Dedifferentiated amniotic fluid mesenchymal stem cell (primary cell): ENCODE measurements around the gene NFIA.
"Not testable (repeated sequence)": the region's sequence is repeated elsewhere in the genome, so short reads cannot be mapped to it uniquely, and the experiment has no call there.

Experiments
- DNase-seq: peaks from one replicate; pipeline ENCODE4 v3.0.0-alpha.2; 2016; ENCODE audit errors: extremely low spot score

The NFIA gene

DNA sequence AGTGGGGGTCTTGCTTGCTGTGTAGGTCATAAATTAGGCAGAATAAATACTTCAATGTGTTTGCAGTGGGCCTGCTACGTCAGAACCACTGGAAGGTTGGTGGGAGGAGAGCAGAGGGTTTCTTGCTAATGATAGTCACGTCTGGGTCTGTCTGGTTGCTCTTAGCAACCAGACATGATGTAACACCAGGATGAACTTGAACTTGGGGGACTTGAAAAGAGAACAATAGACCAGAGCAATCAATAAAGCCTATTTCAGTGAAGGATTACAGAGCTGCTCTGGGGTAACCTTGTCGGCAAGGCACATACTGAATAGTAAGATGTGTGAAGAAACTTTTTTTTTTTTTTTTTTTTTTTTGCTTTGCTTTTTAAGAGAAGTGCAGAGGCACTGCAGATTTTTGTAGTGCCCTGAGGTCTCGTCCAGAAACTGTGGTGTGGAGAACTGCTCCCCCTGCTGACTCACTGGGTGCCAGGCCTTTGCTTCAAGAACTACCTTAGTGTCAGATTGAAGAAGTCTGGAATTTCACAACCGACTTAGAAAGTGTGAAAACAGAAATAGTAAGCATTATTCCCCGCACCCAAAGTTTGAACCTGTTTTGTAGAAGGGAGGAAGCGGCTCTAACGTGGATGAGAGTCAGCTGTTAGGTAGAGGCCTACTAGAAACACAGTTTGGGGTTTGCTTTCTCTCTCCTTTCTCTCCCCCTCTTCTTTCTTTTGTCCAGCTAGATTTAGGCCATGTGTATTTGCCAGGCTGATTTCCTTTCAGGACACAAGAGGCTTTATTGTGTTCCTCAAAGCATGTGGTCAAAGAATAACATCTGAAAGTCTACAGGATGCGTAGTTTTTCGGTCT, 371.0 kb downstream of the NFIA start:
- DNase-seq: peak; percentile 94

GRCh38 chr1:61455400-61455799, 373.0 kb downstream of the NFIA start:
- DNase-seq: no peak

- DNase-seq: no peak
These were observed 375.2 kb downstream of the NFIA start for GRCh38 chr1:61457526-61458040.

GRCh38 chr1:61459345-61459744, 377.0 kb downstream of the NFIA start:
- DNase-seq: no peak

- DNase-seq: no peak
These were observed 377.8 kb downstream of the NFIA start for GRCh38 chr1:61460191-61460590.

DNA sequence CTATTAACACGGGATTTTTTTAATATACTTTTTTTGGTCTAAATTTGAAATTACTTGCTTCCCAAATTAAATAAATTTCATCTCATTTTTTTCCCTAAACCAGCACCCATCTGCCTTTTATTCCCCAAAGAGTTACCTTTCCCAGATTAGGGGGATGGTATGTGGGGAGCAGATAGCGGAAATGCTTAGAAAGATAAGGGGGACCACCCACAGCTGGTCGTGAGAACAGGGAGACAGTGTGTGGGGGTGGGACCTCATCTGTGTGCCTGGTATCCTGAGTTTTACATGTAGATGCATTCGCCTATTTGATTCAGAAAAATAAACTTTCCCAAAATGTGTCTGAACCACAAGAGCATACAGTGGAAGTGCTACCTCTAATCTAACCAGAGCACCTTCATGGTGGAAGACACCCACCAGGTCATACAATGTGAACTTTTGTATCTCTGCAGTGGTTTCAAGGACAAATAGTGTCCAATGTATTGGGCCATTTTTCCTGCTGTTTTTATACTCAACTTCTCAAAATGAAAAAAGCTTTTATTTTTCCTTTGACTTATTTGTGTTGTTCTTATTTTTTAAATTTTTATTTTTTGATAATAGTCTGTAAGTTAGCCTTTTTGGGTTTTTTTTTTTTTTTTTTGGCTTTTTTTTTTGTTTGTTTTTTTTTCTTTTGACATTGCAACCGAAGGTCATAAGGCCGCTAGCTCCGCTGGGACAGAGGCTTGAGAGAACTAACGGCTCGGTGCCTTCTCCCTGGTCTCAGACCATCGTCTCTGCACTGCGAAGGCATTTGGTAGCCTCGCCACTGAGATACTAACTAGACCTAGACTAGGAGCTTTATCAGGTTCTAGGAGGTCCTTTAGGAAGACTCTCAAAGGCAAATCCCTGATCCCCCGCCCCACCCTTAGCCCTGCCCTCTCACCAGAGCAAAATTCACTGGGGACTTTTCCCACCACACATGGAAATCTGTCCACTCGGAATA, 379.3 kb downstream of the NFIA start:
- no peak for DNase-seq

- no peak for DNase-seq
These were observed 380.3 kb downstream of the NFIA start for GRCh38 chr1:61462628-61463027.

- DNase-seq: no peak
These were observed 380.9 kb downstream of the NFIA start for GRCh38 chr1:61463220-61463619.

- not testable (repeated sequence) for DNase-seq
These were observed 385.5 kb downstream of the NFIA start for GRCh38 chr1:61467836-61468235.

- no peak for DNase-seq
These were observed 387.0 kb downstream of the NFIA start for GRCh38 chr1:61469365-61469764.

- no peak for DNase-seq
These were observed 390.5 kb downstream of the NFIA start for GRCh38 chr1:61472876-61473275.

GRCh38 chr1:61474269-61474817, 392.0 kb downstream of the NFIA start:
- DNase-seq: no peak

- DNase-seq: no peak
These were observed 392.6 kb downstream of the NFIA start for GRCh38 chr1:61474963-61475362.

GRCh38 chr1:61477301-61477700, 394.9 kb downstream of the NFIA start:
- no peak for DNase-seq

DNA sequence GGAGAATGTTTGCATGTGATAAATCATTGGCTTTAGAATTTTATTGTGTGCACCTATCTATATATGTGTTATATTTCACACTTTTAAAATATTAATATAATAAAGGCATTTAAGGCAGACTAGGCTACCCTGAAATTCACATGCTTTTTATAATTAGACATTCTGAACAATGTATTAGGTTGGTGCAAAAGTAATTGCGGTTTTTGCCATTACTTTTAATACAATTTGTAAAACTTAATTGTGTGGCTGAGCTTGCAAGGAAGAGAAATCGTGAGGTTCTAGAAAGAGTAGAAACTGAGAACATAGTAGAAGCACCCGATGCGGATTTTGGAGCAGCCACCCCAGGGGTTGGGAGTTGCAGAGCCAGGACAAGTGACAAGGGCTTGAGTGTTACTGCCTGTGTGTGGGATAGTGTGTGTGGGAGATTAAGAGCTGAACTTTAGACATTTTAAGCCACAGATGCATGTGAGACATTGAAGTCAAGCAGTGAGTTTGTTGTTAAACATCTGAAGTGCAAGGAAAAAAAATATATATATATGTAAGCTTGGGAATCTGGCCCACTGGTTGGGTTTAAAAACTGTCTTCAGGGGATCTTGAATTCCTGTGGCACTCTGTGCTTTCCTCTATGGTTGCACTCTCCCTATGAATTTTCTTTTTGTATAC, 398.0 kb downstream of the NFIA start:
- no peak for DNase-seq

DNA sequence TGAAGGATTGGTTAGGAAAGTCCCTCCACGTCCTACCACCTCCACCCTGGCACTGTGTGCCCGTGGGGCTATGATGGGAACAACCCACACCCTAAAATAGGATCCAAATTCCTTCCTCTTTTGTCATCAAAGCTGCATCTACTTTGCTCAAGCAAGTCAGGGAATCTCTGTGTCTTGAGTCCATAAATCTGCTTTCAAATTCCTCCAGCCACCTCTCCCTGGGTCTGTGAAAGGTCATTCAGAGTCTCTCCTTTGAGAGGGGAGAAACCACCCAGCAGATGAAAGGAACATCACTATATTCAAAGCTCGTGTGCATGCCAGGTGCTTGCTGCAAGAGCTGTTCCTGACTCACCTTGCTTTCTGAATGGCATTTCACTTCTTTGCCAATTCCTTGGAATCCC, 399.0 kb downstream of the NFIA start:
- no peak for DNase-seq

DNA sequence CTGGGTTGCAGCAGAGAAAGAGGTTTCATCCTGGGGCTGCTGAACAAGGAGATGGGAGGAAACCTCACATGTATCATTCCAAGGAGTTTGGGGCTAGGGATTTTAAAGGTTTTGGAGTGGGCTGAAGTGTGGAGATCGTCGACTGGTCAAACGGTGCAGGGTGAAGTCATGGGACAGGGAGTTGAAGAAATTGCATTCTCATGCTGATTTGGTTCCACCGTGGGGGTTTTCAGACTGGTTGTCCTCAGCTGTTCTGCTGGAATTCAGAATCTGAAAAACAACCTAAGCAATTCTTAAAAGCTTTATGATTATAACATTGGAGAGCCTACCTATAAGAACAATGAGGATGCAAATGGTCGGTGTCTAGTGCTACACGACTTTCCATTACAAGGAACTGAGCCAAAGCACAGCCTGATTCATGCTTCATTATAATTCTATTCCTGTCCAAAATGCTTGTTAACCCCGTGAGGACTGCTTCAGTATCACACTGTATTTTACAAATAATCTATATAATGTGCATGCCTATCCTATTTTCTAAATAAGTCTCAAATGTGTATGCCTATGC, 399.9 kb downstream of the NFIA start:
- DNase-seq: no peak

- no peak for DNase-seq
These were observed 404.6 kb downstream of the NFIA start for GRCh38 chr1:61486783-61487536.

GRCh38 chr1:61487801-61488200, 405.4 kb downstream of the NFIA start:
- no peak for DNase-seq

- DNase-seq: no peak
These were observed 408.6 kb downstream of the NFIA start for GRCh38 chr1:61490924-61491323.
